GM20000 (cell line): ENCODE measurements around the gene PRRX2.

Experiments
- DNase-seq: peaks from one replicate; pipeline ENCODE4 v3.0.0; 2012; ENCODE audit warnings: low spot score
- TF ChIP-seq, protein P1 (sequence below): IDR thresholded peaks from 2 replicates; pipeline ENCODE4 v1.5.1; 2012; ENCODE audit warnings: mild to moderate bottlenecking, control low read depth; ENCODE audit errors: extremely low read depth, missing control alignments

The PRRX2 gene

DNA sequence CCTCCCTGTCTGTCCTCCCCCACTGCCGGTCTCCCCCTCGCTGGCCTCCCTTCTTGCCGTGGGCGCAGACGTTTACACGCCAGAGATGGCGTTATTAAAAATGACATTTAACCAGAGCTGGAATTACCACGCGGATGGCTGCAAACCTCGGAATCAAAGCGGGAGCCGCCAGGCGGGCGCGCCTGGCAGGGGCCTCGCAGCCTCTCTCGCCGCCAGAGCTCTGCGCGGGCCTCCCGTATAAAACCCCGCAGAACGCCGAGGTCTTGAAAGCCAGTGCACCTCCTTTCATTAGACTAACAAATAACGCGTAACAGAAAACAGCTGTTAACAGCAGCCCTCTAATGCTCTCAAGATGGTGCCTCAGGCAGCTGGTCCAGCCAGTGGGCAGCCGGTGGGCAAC is 10.2 kb downstream of the PRRX2 start:
- DNase-seq, result no peak

DNA sequence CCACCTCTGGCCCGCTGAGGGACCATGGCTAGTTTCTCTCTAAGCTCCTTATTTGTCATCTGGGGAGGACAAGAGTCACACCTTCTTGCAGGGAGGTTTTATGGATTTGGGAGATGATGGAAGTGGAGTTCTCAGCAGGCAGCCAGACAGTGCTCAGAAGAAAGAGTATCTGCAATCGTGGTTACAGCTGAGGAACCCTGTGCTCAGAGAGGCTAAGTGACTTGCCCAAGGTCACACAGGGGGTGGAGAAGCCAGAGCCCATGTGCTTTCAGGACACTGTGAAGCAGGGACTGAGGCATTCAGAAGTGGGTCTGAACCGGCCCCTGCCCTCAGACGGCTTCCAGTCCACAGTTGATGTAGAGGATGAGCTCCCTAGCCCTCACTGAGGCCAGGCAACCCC is 10.8 kb downstream of the PRRX2 start:
- TF ChIP-seq, protein P1, sequence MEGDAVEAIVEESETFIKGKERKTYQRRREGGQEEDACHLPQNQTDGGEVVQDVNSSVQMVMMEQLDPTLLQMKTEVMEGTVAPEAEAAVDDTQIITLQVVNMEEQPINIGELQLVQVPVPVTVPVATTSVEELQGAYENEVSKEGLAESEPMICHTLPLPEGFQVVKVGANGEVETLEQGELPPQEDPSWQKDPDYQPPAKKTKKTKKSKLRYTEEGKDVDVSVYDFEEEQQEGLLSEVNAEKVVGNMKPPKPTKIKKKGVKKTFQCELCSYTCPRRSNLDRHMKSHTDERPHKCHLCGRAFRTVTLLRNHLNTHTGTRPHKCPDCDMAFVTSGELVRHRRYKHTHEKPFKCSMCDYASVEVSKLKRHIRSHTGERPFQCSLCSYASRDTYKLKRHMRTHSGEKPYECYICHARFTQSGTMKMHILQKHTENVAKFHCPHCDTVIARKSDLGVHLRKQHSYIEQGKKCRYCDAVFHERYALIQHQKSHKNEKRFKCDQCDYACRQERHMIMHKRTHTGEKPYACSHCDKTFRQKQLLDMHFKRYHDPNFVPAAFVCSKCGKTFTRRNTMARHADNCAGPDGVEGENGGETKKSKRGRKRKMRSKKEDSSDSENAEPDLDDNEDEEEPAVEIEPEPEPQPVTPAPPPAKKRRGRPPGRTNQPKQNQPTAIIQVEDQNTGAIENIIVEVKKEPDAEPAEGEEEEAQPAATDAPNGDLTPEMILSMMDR, result no peak
- DNase-seq, result no peak

More for the DNA sequence above, 10.2 kb downstream of the PRRX2 start:
- TF ChIP-seq, protein P1, result no peak

- TF ChIP-seq, protein P1, result no peak
- DNase-seq, result no peak
These were observed 11.5 kb downstream of the PRRX2 start for GRCh38 chr9:129676975-129677374.

GRCh38 chr9:129677456-129677855 is 12.0 kb downstream of the PRRX2 start:
- DNase-seq, result no peak
- TF ChIP-seq, protein P1, result no peak

- no peak for DNase-seq
- TF ChIP-seq, protein P1, result no peak
These were observed 13.4 kb downstream of the PRRX2 start for GRCh38 chr9:129678844-129679243.

DNA sequence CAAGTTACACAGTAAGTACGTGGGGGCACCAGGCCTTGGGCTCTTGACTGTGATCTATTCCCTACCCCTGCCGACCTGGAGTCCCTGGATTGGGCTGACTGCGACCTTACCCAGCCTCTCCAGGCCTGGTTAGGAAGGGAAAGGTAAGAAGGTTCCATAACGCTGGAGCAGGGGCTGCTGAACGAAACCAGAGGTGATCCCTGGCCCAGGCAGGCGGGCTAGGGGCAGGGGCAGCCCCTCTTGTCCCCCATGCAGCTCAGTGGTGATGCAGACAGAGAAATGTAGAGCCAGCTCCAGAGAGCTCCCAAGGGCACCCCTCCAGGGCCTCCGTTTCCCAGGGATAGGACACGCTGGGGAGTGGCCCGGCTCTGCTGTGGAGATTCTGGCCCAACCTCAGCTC is 14.1 kb downstream of the PRRX2 start:
- no peak for DNase-seq
- TF ChIP-seq, protein P1, result no peak

DNA sequence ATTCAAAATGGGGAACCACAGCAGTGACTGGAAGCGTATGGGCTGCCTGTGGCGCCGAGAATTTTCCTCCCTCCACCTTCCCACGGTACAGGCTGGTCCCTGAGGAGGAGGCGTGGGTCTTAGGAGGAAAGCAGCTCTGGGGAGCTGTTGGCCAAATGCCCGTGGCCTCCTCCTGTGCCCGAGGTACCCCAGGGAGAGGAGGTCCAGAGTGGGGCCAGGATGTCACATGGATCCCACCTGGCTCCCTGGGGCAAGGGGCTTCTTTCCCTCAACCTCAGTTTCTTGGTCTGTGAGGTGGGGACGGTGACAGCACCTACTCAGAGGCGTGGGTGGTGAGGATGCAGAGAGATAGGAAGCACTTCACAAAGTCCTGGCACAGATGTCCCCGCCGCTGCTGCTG is 16.5 kb downstream of the PRRX2 start:
- TF ChIP-seq, protein P1, result no peak
- DNase-seq, result no peak
